GF-D8 (cell line): Measurements from ENCODE around the gene SMC6.

Experiments
- DNase-seq: peaks from one replicate; lab custom pipeline; 2025; lab: John Stamatoyannopoulos, UW

SMC6 gene

GRCh38 chr2:17710547-17711248, 42.9 kb downstream of the SMC6 start:
- no peak for DNase-seq

- no peak for DNase-seq
Observed at GRCh38 chr2:17709897-17710296, 43.7 kb downstream of the SMC6 start.

- no peak for DNase-seq
Observed at GRCh38 chr2:17708501-17708900, 45.1 kb downstream of the SMC6 start.

- DNase-seq = no peak
Observed at GRCh38 chr2:17706845-17707244, 46.8 kb downstream of the SMC6 start.

GRCh38 chr2:17690776-17691175, 62.8 kb downstream of the SMC6 start:
- DNase-seq = no peak

- no peak for DNase-seq
Observed at GRCh38 chr2:17689010-17689409, 64.6 kb downstream of the SMC6 start.

GRCh38 chr2:17688600-17688999, 65.0 kb downstream of the SMC6 start:
- DNase-seq = no peak

- DNase-seq = no peak
Observed at GRCh38 chr2:17683981-17684380, 69.6 kb downstream of the SMC6 start.

GRCh38 chr2:17682098-17682857, 71.3 kb downstream of the SMC6 start:
- DNase-seq = no peak

- DNase-seq = no peak
Observed at GRCh38 chr2:17680119-17680518, 73.5 kb downstream of the SMC6 start.

GRCh38 chr2:17674817-17675216, 78.8 kb downstream of the SMC6 start:
- no peak for DNase-seq

- no peak for DNase-seq
Observed at GRCh38 chr2:17672583-17673317, 80.9 kb downstream of the SMC6 start.

- no peak for DNase-seq
Observed at GRCh38 chr2:17667898-17668297, 85.7 kb downstream of the SMC6 start.

- no peak for DNase-seq
Observed at GRCh38 chr2:17664534-17664933, 89.1 kb downstream of the SMC6 start.

- DNase-seq = no peak
Observed at GRCh38 chr2:17662723-17663122, 90.9 kb downstream of the SMC6 start.

GRCh38 chr2:17661460-17661859, 92.2 kb downstream of the SMC6 start:
- DNase-seq = no peak

- DNase-seq = no peak
Observed at GRCh38 chr2:17660219-17660618, 93.4 kb downstream of the SMC6 start.

GRCh38 chr2:17658251-17658843, 95.3 kb downstream of the SMC6 start:
- DNase-seq = no peak

GRCh38 chr2:17657759-17658158, 95.9 kb downstream of the SMC6 start:
- DNase-seq = no peak

- no peak for DNase-seq
Observed at GRCh38 chr2:17652681-17653394, 100.8 kb downstream of the SMC6 start.

GRCh38 chr2:17649026-17649425, 104.6 kb downstream of the SMC6 start:
- no peak for DNase-seq

- no peak for DNase-seq
Observed at GRCh38 chr2:17648581-17648980, 105.0 kb downstream of the SMC6 start.
